Omental fat pad (tissue), 4 donors: ENCODE results near the gene OBSCN. TPM values are rescaled to one million over a fixed set of nuclear protein-coding genes. Genes with fewer than 3 reads are reported as not detected.
A peak's percentile ranks its signal among the peaks of the same experiment; 100 is the strongest.

Experiments used
- ATAC-seq: fragments of 150-250 bp; one replicate; pipeline ENCODE4 v1.9.1; 2016; ENCODE audit warnings: mild to moderate bottlenecking, moderate library complexity; ENCODE audit not compliant: low FRiP score
- DNase-seq: peaks from one replicate; pipeline ENCODE4 v3.0.0-alpha.2; 2019; ENCODE audit warnings: low spot score
- total RNA-seq, 4 donors: library from RNA; depleted of rRNA; stranded (reverse); fragments of >200 nt; gene quantifications; one replicate each; pipeline ENCODE4 v1.1.0, GENCODE V29; 2016
- TF ChIP-seq, protein P1 (sequence below), 3 donors: fragments of 450-650 bp; IDR thresholded peaks; one replicate each; pipeline ENCODE4 v1.5.1; 2016 to 2017; ENCODE audit warnings: antibody characterized with exemption in 3 of 3, mild to moderate bottlenecking in 3 of 3, moderate library complexity in 2 of 3

OBSCN gene
- total RNA-seq, 4 donors from 2014 or later: 5.4 to 26.0 (median 9.7) TPM

DNA sequence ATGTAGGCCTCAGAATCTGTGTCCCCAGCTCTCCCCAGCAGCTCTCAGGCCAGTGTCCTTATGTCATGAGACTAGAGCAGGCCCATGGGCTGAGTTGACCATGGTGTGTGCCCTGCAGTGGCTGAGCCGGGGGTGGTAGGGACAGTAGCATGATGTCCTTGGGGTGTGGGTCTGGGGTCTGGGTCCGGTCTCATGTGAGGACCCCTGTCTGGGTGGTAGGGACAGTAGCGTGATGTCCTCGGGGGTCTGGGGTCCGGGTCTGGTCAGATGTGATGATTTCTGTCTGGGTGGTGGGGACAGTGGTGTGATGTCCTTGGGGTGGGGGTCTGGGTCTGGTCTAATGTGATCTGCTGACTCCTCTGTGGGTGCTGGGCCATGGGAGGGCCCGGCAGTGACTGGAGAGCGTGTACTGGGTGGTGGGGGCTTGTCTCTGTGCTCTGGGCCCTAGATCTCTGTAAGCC lies 64.5 kb downstream of the OBSCN start:
- DNase-seq: no peak
- TF ChIP-seq, protein P1, sequence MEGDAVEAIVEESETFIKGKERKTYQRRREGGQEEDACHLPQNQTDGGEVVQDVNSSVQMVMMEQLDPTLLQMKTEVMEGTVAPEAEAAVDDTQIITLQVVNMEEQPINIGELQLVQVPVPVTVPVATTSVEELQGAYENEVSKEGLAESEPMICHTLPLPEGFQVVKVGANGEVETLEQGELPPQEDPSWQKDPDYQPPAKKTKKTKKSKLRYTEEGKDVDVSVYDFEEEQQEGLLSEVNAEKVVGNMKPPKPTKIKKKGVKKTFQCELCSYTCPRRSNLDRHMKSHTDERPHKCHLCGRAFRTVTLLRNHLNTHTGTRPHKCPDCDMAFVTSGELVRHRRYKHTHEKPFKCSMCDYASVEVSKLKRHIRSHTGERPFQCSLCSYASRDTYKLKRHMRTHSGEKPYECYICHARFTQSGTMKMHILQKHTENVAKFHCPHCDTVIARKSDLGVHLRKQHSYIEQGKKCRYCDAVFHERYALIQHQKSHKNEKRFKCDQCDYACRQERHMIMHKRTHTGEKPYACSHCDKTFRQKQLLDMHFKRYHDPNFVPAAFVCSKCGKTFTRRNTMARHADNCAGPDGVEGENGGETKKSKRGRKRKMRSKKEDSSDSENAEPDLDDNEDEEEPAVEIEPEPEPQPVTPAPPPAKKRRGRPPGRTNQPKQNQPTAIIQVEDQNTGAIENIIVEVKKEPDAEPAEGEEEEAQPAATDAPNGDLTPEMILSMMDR (IDR thresholded peaks at IDR 0.05): no peak
- no peak for ATAC-seq

DNA sequence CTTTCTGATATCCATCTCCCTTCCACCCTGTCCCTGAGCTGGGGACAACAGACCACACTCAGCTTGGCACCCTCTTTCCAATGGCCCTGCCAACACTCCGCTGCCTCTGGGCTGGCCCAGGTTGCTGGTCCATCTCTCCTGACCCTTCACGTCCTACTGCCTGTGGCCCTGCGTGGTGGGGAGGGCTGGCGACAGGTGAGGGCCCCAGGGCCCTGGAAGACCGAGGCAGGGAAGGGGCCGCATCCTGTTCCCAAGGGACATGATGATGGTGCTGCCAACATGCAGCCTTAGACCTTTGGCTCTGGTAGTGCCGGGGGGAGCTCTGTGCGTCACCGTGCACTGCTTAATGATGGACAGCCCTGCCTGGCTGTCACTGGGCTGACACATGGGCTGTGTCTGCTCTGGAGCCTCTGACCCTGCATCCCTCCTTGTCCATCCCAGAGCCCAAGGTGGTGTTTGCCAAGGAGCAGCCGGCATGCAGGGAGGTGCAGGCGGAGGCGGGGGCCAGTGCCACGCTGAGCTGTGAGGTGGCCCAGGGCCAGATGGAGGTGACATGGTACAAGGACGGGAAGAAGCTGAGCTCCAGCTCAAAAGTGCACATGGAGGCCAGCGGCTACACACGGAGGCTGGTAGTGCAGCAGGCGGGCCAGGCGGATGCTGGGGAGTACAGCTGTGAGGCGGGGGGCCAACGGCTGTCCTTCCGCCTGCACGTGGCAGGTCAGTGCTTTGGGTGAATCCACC lies 65.2 kb downstream of the OBSCN start:
- DNase-seq (peak; percentile 9), ATAC-seq (no peak)
- TF ChIP-seq, protein P1 (IDR thresholded peaks at IDR 0.05): no peak

DNA sequence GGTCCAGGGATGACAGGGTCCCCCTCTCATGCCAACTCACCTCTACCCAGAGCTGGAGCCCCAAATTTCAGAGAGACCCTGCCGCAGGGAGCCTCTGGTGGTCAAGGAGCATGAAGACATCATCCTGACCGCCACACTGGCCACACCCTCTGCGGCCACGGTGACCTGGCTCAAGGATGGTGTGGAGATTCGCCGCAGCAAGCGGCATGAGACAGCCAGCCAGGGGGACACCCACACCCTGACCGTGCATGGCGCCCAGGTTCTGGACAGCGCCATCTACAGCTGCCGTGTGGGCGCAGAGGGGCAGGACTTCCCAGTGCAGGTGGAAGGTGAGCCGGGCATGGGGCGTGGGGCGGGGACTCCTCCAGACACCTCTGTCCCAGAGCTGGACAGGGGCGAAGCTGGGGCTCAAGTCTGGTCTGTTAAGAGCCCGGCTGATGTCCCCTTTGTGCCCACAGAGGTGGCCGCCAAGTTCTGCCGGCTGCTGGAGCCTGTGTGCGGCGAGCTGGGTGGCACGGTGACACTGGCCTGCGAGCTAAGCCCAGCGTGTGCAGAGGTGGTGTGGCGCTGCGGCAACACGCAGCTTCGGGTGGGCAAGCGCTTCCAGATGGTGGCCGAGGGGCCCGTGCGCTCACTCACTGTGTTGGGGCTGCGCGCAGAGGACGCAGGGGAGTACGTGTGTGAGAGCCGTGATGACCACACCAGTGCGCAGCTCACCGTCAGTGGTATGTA lies 66.0 kb downstream of the OBSCN start:
- TF ChIP-seq, protein P1 (IDR thresholded peaks at IDR 0.05): no peak
- ATAC-seq (no peak), DNase-seq (peak; percentile 3)

DNA sequence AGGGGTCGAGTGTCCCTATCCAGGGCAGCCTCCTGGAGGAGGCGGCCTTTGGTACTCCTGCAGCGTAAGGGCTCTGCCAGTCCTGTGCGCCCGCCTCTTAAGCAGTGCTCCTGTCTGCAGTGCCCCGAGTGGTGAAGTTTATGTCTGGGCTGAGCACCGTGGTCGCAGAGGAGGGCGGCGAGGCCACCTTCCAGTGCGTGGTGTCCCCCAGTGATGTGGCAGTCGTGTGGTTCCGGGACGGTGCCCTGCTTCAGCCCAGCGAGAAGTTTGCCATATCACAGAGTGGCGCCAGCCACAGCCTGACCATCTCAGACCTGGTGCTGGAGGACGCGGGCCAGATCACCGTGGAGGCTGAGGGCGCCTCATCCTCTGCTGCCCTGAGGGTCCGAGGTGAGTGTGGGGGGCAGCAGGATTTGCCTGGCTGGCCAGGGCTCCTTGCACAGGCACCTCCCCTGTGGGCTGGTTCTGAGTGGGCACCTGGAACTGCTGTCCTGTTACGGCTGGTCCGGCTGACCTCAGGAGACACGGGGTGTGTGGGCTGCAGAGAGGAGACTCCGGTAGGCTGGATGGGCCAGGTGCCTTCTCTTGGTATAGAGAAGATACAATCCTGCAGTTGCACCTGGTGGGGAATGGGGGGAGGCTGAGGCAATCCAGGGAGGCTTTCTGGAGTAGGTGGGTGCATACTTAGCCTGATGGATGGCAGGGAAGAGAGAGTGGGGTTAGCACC lies 66.8 kb downstream of the OBSCN start:
- no peak for ATAC-seq

DNA sequence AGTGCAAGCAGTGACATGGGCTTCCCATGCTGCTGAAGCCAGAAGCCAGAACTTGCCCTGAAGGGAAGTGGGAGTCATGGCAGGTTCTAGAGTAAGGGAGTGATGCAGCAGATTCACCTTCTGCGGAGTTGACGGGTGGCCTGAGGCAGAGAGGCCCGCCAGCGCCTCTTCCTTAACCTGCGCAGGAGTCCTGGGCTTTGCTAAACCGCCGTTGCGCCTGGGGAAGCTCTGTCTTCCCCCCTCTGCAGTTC lies 67.3 kb downstream of the OBSCN start:
- TF ChIP-seq, protein P1 (IDR thresholded peaks at IDR 0.05): no peak
- no peak for DNase-seq
- ATAC-seq: peak; percentile 5

More for the DNA sequence above, 66.8 kb downstream of the OBSCN start:
- DNase-seq: peak; percentile 19
- TF ChIP-seq, protein P1 (IDR thresholded peaks at IDR 0.05): no peak

DNA sequence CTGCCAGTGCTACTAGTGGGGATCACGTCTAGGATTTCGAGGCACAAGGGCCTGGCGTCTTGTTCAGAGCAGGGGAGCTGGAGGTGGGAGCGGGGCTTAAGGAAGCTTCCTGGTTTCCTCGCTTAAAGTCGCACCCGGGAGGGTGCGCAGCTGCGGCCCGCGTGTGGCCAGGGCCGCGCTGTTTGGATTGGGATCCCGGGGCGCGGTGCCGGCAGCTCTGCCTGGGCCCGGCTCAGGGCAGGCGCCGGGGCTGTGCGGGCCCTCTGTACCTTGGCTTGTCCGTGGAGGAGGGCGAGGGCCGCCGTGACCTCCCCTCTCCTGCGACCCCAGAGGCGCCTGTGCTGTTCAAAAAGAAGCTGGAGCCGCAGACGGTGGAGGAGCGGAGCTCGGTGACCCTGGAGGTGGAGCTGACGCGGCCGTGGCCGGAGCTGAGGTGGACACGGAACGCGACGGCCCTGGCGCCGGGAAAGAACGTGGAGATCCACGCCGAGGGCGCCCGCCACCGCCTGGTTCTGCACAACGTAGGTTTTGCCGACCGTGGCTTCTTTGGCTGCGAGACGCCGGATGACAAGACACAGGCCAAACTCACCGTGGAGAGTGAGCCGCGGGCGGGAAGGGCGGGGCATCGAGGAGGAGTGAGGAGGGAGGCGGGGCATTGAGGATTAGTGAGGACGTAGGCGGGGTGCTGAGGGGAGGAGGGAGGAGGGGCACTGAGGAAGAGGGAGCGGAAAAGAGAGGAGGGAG lies 67.8 kb downstream of the OBSCN start:
- TF ChIP-seq, protein P1 (IDR thresholded peaks at IDR 0.05): no peak
- peak; percentile 86 for ATAC-seq
- peak; percentile 56 for DNase-seq
